GM18519 (cell line): ENCODE measurements around the gene IMP3.

Experiments used
- ATAC-seq: cut with Tn5 transposase; IDR thresholded peaks from one replicate; pipeline ENCODE4 v1.9.1; 2021; ENCODE audit warnings: mild to moderate bottlenecking, moderate library complexity; ENCODE audit not compliant: unreplicated experiment, low FRiP score

IMP3 gene

GRCh38 chr15:75625542-75626347 lies 14.3 kb downstream of the IMP3 start, which contains the start of gene SNUPN:
TSS of gene SNUPN (minus strand) at chr15:75625725. CDS start at chr15:75621051, 4,674 bp downstream.
- ATAC-seq: peak; percentile 49

DNA sequence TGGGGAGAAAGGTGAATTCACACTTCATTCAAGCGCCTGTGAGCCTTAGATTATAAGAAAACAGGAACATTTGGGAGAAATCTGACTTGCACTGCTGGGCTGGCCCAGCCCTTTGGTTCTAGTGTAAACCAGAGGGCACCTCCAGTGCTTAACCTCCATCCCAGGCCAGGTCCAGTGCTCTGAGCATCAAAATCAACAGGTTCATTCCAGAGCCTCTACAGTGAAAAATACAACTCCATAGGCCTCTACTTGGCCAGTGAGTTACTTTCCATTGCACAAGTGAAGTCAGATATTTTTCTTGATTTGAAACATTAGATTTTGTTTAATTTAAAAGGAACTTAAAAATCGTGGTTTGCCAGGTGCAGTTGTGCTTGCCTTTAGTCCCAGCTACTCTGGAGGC lies 17.5 kb downstream of the IMP3 start:
- ATAC-seq: no peak

DNA sequence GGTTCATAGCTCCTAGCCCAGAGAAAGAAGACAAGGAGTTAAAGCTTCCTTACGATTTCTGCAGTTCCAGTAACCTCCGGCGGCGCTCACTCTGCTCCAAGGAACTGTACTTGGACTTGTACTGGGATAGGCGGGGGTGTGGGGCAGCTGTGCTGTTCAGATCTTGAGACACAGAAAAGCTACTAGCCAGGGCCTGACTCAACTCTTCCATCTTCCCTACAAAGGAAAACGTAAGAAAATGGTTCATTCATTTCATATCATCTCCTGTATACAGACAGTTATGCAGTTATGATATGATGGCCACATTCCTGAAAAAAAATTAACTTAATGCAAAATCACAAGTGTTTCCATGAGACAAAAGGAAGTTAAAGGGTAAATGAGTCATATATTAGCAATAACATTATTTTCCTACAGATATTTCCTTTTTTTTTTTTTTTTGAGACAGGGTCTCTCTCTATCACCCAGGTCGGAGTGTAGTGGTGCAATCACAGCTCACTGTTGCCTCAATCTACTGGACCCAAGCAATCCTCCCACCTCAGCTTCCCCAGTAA lies 19.1 kb downstream of the IMP3 start:
- ATAC-seq: no peak

DNA sequence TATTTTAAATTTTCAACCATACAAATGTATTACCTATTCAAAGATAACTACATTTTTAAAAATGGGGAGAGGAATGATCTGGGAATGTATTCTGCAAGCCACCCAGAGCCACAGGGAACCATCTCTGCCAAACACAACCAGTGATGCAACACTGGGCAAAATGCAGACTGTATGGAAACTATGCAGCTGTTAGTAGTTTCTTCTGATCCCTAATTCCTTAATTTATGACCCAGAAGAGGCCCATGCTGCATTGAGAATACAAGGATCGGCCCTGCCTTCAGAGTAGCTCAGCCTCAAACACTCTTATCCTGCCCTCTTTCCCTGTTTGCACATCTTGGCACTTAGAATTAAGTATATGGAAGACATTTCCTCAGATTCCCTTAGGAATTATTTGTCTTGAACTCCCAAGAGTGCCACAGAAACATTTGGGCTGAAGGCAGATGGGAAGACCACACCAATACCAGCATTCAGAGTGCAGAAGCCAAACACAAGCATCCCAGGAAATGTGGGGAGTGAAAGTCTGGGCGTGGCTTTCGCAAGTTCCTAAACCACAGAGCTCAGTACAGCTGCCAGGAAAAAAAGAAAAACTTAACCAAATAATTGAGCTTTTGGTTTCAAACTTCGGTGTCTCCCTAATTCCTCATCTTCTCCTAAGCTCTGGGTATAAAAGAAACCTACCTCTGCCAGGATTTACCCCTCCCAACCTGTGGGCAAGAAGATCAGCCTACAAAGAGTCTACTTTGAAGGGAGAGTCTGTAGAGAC lies 19.8 kb downstream of the IMP3 start:
- ATAC-seq: no peak

- no peak for ATAC-seq
Observed at GRCh38 chr15:75616766-75617165, 23.3 kb downstream of the IMP3 start.

GRCh38 chr15:75606711-75607699 lies 33.0 kb downstream of the IMP3 start:
- no peak for ATAC-seq

GRCh38 chr15:75606026-75606425 lies 34.0 kb downstream of the IMP3 start:
- ATAC-seq: no peak

- no peak for ATAC-seq
Observed at GRCh38 chr15:75599401-75599800, 40.6 kb downstream of the IMP3 start.

DNA sequence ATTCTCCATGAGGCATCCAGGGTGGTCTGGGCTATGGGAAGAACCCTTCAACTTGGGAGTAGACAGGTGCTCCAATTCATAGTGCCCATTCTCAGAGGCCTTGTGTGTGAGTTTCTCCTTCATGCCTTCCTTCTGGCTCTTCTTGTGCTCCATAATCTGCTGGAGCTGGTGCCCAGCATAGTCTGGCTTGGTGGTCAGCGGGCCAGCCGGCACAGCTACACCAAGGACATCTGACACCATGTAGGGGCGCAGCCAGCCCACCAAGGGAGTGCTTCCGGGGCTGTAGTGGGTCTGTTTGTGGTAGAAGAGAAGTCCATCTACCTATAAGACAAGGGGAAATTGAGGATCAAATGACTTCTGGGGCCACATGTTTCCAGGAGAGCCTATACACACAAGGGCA lies 41.7 kb downstream of the IMP3 start:
- ATAC-seq: no peak

DNA sequence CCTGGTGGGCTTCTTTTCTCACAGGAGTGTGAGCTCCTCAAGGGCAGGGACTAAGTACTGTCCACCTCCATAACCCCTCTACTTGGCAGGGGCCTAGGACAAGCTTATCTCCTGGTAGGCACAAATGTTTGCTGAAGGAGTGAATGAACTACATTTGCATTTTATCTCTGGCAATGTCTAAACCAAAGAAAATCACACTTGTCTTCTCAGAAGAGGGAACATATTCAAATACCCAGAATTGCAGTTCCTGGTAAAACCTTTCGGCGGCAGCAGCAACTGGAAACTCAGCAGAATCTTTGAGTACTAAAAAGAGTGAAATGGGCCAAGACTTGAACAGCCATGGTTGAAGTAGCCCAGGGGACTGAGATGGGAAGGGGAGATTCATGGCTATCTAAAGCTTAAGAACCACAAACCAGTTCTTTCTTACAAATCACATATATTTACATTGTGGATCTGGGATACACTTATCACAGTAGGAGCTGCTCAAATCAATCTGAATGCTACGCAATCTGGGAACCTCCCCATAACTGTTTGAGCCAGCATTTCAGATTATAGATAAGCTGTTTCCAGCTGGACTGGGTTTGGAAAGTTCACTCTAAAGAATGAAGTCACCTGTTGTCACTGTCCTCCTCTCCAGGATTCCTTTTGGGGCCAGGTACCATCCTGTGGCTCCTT lies 42.2 kb downstream of the IMP3 start:
- ATAC-seq: no peak

DNA sequence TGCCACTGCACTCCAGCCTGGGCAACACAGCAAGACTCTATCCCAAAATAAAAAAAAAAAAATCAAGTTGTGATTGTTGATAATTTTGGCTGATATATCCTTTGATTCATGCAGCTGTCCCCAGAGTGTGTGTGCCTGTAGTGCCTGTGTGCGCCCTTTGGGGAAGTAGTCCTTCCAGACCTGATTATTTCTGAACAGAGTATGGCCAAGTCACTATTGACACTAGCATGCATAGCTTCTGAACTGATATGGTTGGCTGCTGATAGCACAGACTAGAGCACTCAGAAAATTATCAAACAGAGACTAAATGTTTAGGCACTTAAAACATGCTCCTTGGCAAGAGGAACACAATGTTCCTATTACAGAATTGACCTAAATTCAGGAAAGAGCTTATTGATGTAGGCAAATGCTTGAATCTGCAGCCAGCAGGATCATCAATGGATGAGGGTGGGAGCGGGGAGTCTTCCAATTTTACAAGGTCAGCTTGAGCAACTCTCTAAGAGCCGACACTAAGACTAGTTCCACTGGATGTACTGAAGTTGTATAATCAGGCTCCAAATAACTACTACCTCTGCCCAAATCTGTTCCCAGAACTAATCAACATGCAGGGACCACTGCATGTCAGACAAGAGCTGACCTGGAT lies 43.2 kb downstream of the IMP3 start:
- ATAC-seq: no peak

DNA sequence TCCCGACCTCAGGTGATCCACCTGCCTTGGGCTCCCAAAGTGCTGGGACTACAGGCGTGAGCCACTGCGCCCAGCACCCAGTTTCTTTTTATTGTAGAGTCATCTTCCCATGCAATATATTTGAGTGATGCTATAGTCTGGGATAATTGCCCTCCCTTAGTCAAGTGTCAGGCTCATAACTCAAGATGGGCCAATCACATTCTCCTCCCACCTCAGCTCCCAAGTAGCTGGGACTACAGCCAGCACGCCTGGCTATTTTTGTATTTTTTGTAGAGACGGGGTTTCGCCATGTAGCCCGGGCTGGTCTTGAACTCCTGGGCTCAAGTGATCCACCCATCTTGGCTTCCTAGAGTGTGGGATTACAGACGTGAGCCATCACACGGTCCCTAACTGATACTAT lies 45.7 kb downstream of the IMP3 start:
- no peak for ATAC-seq

DNA sequence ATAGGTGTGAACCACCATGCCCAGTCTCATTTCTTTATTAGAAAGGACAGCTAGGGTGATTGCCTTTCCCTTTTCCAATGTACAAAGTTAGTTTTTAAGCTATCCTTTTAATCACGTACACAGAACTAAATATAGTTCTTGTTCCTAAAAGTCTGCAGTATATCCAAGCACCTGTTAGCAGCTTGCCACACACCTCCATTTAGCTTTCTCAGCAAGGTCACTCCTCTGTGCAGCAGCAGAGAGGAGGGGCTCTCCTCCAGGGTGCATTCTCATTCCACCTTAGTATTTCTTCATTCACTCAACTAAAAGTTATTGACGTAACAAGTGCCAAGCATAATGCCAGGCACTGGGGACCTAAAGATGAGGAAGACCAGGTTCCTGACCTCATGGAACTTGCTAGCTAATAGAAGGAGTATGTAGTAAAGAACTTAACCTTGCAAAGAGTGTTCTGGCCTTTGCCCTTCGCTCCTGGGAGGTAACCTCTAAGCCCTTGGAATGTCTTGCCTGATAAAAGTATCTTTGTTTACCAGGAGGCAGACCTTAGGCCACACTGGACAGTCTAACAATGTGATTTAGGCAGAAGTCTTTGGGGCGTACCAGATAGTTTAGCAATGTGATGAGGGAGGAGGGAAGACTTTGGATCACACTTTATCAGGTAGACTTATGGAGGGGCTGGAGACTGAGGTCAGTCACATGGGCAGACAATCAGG lies 48.2 kb downstream of the IMP3 start:
- no peak for ATAC-seq

GRCh38 chr15:75590239-75590638 lies 49.8 kb downstream of the IMP3 start:
- ATAC-seq: no peak
